Measurements from ENCODE around the gene TASOR2.
A peak's percentile ranks its signal among the peaks of the same experiment; 100 is the strongest.

The TASOR2 gene, protein sequence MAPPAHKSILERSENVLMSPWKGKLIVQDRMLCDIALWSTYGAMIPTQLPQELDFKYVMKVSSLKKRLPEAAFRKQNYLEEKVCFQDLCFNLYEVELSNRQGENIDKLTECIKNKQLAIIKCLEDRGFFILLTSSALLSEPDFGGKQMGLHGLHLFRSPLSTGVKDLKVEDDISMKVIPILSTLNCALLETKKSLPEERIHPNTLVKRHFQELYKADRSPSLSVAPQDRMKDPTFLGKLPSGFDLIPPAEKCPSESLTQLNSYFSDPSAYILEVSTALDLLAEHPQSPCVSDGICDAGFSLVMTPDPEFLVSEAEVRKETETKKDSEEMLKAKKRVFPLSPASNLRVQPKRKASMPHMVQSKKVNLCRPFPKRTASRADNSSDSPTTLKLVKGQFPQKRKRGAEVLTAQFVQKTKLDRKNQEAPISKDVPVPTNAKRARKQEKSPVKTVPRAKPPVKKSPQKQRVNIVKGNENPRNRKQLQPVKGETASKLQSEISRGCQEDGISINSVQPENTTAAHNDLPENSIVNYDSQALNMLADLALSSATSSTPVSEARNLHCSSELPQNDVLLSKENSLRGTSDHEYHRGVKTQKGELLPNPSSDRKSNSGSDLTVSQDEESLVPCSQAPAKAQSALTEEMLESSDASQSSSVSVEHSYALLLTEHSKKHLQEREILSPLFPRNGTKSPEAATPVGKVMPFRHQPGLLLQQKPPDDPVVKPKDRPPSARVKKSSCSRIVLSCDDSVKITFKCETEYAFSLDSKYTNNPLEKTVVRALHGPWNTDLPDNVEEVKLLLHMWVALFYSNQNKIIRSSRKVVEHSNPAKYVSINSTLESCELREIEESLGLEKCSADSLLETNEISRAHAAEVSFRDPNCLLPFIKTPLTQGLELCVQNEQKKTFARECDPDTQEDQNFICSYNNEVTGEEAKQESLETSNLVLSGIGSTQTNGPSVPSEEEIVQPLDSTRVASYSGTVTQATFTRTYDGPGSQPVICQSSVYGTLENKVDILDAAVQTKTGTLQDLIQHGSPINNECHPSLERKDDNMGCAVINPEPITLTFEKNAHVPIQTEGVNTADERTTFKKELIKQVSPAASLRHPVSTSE (N-terminal part only)

DNA sequence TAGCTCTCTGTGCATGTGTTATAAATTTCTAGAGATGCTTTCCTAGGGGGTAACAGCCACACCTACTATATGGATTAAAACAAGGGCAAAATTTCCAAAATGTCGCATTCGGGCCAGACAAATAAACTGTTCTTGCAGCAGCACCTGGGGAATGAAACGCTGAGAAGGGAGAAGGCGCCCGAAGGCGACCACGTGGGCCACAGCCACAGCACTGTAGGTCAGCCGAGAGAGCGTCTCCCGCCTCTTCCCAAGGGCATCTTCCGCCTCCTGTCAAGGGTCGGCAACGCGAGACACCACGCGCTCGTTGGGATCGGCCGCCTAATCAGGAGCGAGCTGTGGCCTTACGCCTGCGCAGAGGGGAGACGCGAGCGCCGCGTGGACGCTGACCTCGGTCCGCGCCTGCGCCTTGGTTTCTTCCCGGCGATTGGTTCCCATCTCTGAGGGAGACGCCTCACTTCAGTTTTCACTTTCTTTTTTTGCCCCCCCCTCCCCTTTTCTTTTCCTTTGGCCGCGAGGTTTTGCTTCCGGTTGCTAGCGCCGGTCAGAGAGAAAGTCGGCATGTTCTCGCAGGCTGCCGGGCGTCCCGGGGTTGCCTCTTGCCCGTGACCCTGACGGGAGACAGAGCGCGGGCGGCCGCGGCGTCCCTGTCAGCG, at the start of gene TASOR2:
TASOR2 (plus strand) TSS at position 521 of the 653 bp plus-strand sequence. CDS start 35,805 bp downstream, outside the sequence.
- DNase-seq = peak; percentile 97

DNA sequence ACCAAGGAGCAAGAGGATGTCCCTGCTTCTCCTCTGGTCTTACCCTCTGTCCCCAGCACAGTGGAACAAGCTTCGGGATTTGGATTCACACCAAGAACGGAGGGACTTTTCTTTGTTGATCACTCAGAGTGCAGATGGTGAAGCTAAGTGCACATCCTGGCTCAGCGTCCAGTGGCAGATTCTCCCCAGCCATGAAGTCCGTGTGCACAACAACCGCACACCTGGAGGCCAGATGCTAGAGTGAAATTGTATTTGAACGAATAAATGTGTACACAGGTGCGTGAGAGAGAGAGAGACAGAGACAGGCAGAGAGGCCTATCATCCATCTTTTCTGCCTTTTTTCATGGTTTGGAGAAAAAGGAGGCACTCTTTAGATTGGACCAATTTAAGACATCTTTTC, 49.7 kb upstream of the TASOR2 start:
- peak; percentile 66 for DNase-seq

DNA sequence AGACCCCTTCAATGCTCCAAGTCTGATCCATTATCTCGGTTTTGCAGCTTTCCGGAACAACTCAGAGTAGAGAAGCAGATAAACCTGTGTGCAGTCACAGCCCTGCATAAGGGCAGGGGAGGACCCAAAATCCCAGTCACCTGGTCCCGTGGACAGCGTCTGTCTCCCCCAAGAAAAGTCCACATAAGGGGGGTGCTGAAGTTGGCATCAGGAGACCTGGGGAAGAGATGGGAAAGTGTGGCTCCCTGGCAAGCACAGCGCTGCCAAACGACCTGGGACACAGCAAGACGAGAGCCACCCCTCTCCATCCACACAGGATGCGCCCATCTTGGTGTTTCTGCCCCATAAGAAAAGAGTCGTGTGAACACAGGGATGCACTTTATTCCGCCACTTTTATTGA, 46.1 kb upstream of the TASOR2 start:
- DNase-seq = no peak

DNA sequence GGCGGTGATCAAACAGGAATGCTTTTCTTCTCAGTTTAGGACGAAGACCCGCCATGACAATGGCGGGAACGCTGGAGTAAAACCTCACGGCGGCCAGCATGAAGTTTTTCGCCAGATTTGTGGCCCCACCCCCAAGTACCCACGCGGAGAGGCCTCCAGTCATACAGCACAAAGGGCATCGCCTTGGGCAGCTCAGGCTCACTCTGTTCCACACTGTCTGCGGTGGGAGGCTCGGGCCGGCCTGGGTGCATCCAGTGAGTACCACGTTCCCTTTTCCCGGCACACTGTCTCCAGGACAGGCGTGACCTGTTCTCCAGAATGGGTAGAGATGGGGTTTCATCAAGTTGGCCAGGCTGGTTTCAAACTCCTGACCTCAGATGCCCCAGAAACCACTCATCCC, 45.6 kb upstream of the TASOR2 start:
- DNase-seq = no peak

DNA sequence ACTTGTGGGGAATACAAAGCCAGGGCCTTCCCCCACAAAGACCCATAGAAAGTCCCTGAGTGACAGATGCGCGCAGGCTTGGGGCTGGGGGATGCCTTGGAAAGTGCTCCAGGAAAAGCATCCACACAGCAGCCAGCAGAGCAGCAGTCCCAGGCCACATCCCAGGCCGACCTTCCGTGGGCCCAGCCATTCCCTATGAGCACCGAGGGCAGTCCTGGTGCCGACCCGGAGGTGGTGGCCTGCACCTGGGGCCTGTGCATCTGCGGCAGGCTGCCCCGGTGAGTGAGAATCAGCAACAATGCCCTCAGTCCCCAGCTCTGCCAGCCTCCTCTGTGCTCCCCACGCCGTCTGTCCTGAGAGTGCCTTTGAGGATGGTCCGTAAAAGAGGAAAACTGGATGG, 44.6 kb upstream of the TASOR2 start:
- DNase-seq = no peak

DNA sequence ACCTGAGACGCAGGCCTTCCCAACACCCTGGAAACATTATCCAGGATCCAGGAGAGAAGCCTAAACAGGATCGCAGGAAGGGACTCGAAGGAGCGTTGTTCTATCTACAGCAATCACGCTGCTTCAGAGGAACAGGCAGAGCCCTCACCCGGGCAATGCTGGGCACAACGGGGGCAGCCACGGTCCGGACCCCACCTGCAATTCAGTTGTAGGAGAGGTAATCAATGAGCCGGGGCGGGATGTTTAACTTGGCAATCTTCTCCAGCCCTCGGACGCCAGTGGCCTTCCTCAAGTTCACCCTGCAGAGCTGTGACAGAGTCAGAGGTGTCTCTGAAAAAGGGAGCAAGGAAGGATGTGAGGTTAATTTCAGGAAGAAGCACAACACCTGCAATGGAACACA, 44.1 kb upstream of the TASOR2 start:
- no peak for DNase-seq

DNA sequence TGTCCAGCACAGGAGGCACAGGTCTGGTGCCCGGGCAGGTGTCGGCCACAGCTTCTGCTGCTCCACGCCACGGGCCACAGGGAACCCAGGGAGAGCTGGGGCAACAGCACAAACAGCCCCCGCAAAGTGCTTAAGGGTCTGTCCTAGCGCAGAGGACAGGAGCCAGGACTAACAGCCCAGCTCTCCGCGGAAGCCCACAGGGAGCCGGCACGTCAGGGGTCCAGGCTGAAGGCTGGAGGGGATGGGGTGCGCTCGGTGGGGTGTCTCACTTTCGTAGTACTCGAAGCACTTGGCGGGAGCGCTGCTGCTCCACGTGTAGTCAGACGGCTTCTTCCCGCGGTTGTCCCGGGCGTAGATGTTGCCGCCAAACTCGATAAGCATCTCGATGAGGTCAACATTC, 43.1 kb upstream of the TASOR2 start:
- DNase-seq = no peak

DNA sequence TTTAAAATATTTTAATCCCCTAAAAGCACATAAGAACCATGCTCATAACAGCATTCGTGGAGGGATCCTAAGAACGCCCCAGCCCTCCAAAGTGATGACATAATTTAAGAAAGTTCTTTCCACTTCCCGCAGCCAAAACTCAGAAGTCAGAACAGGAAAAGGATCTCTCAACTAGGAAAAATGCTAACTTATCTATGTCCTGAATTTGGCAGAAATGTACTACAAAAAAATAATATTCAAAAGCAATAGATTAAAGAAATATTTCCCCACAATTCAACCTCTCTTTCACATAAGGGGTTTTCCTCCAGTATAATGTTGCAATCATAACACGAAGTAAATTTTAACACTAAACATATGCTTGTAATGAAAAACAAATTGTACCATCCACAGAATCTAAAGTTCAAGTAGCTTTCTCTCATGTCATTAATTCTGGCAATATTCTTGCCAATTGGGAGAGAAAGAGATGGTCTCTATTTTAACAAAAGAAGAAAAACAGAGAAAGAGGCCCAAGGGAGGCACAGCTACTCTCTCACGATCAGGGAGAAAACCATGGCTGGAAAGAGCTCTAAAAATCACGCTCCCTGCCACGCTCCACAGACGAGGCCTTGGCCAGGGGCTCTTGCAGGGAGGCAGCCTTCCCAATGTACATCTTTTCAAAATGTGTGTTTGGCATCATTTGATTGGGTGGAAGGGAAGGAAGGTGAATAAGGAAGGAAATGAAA, 41.1 kb upstream of the TASOR2 start:
- DNase-seq = no peak

DNA sequence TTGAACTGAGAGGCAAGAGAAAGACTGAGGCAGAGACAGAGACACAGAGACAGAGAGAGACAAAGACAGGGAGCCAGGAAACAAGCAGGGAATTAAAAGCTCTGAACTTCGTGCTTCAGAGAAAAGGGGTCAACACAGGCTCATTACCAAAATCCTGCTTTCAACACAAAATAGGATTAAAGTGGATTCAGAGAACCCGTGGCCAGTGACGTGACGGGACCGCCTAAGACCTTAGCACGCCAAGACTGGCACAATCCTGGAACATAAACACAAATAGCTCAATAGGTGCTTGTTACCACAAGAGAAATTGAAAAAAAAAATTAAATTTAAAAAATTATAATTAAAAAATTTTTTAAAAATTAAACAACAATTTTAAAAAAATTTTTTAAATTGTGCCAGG, 39.7 kb upstream of the TASOR2 start:
- DNase-seq = no peak

DNA sequence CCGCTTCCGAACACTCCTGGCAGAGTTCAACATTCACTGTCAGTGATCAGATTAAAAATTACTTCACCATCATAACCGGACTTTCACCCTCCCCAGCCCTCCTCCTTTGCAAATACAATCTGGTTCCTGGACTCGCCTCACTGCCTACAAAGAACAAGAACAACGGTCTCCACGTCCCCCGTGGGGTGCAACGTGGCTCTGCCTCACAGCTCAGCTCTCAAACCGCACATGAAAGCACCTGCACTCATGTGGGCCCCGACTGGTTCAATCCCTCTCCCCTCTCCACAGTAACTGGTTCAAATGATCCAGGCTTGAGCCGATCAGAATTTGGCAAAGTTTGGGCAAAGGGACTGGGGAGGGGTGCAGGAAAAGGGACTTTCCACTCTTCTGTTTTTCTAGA, 39.3 kb upstream of the TASOR2 start:
- no peak for DNase-seq

DNA sequence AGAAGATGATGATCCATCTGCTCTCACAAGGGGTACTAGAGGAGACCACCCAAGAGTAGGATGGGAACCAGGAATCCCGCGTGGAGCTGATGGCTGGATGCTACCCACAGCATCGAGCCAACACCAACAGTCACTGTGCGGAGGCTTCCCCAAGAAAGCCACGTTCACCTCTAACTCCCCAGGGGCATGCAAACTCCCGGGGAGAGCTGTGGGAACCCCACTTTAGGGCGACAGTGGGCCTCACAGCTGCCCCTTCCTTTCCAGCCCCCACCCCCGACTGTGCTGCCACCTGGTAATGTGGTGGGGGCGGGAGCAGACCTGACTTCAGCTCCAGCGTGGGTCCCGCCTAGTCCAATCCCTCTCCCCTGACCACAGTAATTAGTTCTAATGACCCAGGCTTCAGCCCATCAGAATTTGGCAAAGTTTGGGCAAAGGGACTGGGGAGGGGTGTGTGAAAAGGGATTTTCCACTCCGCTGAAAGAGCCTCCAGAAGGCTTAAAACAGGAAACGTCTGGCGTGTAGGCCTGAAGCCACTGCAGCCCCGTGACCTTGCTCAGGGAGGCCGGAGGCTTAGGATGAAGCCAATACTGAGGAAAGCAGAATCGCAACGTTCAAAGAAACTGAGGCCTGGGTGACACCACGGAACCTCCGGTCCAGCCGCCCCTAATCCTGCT, 38.6 kb upstream of the TASOR2 start:
- no peak for DNase-seq

DNA sequence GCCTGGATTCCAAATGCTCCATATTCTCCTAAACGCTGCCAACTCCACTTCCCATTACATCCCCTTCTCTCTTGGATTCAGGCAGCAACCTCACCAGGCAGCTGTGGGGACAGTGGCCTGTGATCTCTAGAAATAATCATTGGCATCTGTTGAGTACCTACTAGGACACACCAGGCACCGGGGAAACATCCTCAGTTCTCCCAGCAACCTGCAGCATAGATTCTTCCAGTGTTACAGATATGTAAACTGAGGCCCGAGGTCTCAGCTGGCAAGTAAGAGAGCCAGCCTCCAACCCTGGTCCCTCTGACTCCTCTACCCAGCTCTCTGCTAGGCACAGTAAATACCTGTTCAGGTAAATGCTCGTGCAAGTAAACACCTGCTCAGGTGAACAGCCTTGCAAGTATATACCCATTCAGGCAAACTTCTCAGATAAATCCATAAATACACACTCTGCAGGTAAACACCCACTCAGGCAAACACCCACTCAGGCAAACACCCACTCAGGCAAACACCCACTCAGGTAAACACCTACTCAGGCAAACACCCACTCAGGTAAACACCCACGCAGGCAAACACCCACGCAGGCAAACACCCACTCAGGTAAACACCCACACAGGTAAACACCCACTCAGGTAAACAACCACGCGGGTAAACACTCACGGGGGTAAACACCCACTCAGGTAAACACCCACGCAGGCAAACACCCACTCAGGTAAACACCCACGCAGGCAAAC, 37.0 kb upstream of the TASOR2 start:
- no peak for DNase-seq

DNA sequence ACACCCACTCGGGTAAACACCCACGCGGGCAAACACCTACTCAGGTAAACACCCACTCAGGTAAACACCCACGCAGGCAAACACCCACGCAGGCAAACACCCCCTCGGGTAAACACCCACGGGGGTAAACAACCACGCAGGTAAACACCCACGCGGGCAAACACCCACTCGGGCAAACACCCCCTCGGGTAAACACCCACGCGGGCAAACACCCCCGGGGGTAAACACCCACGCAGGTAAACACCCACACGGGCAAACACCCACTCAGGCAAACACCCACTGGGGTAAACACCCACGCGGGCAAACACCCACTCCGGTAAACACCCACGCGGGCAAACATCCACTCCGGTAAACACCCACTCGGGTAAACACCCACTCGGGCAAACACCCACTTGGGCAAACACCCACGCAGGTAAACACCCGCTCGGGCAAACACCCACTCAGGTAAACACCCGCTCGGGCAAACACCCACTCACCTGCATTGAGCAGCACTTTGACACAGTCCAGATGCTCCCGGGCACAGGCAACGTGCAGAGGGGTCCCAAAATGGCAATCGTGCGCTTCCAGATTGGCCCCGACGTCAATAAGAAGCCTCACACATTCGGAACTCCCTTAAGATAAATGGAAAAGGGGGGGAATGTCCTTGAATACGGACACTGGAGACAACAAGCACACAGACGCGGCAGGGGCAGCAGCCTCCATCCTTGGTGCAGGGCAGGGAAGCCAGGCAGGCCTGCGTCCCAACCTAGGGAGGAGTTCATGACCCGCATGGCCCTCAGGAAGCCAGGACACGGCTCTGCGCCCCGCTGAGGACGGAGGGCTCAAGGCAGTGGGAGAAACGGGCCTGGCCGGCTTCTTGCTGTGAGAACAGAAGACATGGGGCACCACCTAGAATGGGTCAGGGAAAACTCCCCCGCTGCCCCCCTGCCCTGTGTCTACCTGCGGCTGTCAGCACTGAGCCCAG, 35.9 kb upstream of the TASOR2 start:
- DNase-seq = no peak

DNA sequence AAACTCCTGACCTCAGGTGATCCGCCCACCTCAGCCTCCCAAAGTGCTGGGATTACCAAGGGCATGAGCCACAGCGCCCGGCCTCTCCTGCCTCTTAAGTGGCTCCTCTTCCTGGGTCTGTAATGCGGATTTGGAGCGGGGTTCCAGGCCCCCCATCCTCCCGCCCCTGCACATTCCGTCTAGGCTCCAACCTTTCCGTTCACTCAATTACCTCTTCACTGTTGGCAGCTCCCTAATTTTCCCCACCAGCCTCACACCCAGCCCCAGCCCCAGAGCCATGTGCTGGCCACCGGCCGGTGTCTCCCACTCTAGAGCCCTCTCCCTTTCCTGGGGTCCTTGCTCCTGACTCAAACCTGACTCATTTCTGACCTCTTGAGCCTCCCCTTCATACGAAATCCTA, 34.9 kb upstream of the TASOR2 start:
- DNase-seq = no peak

DNA sequence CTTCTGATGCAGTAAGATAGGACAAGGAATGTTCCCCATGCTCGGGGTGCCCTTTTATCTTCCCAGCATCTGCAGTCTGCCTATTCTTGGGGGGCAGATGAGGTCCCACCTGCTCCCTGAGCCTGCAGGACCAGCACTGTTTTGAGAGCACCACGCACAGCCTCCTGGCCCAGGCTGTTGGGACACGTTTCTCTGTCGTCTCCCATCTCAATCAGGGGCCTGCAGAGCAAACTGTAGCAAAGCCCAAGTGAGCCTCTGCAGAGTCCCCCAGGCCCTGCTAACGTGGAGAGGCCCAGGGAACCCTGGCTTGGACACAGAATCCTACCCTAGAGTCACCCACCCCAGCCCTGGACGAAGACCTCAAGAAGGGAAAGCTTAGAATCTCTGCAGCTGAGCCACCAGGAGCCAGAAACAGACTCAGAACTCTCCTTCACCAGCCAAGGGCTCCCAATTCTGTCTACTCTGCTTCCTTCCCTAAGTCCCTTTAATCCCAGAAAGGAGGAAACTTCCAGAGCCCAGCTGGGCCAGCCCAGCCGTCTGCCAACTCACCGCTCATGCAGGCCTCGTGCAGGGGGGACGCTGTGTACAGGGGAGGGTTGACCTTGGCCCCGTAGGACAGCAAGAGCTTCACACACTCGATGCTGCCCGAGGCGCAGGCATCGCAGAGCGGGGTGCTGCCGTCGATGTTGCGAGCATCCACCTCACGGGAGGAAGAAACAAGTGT, 33.8 kb upstream of the TASOR2 start:
- DNase-seq = no peak

DNA sequence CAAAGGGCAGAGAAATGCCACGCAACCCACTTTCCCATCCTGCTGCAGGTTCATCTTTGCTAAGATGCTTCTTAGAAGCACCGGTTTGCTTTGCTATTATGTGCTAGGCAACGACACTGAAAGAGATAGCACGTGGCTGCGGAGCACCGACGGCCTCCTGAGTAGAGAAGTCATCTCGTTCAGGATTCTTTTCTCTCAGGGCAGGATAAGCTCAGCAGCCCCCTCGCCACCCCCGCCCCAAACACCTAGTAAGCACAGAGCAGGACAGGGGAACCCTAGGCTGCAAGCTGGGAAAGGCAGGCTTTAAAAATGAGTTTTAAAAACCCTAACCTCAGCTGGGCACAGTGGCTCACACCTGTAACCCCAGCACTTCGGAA, 33.3 kb upstream of the TASOR2 start:
- no peak for DNase-seq

DNA sequence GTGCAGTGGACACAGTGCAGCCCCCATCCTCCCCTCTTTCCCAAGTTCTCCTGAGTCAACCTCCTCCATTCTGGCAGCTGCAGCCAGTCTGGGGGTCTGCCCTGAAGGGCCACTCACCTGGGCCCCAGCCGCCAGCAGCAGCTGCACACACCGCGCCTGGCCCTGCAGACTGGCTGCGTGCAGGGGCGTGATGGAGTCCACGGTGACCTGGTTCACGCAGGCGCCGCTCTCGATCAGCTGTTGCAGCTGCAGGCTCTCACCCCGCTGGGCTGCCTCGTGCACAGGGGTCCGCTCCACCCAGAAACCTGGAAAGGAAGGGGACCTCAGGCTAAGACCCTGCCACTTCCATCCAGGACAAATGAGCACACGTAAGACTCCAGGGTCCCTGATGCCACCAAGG, 31.9 kb upstream of the TASOR2 start:
- DNase-seq = no peak

DNA sequence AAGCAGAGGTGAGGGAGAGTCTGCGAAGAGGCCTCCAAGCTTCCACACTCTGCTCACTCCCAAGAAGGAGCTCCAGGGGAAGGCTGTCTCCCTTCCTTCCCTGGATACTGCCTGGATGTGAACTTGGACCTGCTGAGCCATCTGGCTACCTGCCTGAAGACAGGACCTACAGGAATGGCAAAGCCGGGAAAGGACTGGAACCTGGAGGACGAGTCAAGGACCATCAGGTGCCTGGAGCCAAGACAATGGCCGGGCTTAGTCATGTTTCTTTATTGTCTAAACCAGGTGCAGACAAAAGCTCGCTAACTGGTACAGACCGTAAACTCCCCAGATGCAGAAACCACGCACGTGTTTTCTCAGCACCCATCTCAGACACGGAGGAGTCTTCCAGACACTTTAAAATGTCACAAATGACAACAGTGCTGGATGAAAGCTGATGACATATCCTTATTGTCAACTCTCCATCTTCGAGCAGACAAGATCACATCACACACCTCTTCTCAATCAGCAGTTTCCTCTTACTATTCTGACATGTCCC, 30.4 kb upstream of the TASOR2 start:
- DNase-seq = no peak

DNA sequence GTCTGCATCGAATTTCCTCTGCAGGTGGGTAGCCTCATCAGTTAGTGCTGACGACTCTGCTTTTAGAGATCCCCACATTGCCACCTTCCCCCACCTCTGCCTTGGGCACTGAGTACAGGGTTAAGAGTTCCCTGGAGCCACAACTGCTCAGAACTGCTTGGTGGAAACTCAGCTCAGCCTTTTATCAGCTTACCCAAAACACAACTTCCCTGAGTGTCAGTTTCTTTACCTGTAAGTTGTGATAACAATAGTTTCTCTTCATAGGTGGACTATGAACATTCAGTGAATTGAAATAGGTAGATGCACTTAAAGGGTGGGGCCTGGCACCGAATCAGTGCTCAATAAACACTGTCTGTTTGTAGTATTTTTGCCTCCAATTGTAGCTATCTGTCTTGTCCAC, 29.5 kb upstream of the TASOR2 start:
- no peak for DNase-seq
